ENCODE results near the gene ULBP3. TPM values are rescaled to one million over a fixed set of nuclear protein-coding genes. Genes with fewer than 3 reads are reported as not detected.
A peak's percentile ranks its signal among the peaks of the same experiment; 100 is the strongest.

Gene ULBP3
- 1.2 TPM for polyA plus RNA-seq (2012; ENCODE audit: insufficient read depth, insufficient read length, low read depth)

DNA sequence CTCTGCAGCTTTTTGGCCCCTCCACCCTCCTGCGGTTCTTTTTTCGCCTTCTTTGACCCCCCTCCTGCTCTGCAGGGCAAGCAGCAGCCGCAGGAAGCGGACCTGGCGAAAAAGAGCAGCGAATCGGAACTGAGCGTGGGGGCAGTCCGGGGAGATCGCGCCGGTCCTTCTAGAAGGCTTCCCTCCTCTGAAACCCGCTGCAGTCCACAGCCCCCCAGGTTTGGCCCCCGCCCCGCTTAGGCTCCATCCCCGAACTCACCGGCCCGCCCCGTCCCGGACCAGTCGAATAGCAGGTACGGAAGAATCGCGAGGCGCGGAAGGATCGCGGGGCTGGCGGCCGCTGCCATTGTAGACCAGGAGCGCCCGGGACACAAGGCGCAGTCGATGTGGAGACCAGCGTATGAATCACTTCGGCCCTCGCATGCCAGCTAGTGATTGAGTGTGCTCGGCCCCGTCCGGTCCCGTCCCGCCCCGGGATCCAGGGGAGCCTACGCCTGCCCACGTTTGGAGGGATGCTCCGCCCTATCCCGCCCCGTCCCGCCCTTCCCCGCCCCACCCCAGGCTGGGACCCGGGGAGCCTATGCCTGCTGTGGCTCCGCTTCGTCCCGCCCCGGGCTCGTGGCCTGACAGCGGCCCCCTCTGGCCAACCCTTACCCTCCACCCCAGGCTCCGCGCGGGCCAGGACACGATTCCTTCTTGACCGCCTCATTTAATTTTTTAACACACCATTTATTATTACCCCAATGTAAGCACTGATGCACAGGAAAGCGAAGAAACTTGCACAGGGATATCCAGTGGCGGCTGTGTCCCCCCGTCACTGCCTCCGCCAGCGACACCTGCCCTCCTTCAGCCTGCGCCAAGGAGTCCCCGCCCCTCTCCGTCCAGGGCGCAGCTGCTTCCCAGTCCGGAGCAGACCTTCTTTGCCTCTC, at the start of gene ULBP3:
ULBP3 (minus strand) TSS at position 402 of the 929 bp plus-strand sequence; CDS start at position 347, 55 bp downstream.
- H3K9me3 ChIP-seq: no peaks in the 10 kb centered on the region
- H3K4me3 ChIP-seq (ENCODE audit: low read depth, low read length): peak within 1 kb of the TSS; percentile 73
- H3K36me3 ChIP-seq: no peaks in the 10 kb centered on the region
- peak; percentile 93 for DNase-seq
- no peaks in the 10 kb centered on the region for H3K4me1 ChIP-seq
- TF ChIP-seq CTCF (IDR thresholded peaks at IDR 0.05; ENCODE audit: low read depth, low read length): peak; percentile 57
- no peaks in the 10 kb centered on the region for H3K27me3 ChIP-seq

- no peak overlapping the region for H3K4me3 ChIP-seq (ENCODE audit: low read depth, low read length)
- H3K36me3 ChIP-seq: no peaks in the 10 kb centered on the region
- no peaks in the 10 kb centered on the region for H3K4me1 ChIP-seq
- H3K27me3 ChIP-seq: no peaks in the 10 kb centered on the region
- DNase-seq: no peak
- TF ChIP-seq CTCF (IDR thresholded peaks at IDR 0.05; ENCODE audit: low read depth, low read length): no peak
- no peaks in the 10 kb centered on the region for H3K9me3 ChIP-seq
Observed at GRCh38 chr6:150118627-150119026, 49.7 kb upstream of the ULBP3 start.

- no peak for DNase-seq
- H3K4me3 ChIP-seq (ENCODE audit: low read depth, low read length): no peak overlapping the region
- no peaks in the 10 kb centered on the region for H3K9me3 ChIP-seq
- H3K27me3 ChIP-seq: no peaks in the 10 kb centered on the region
- H3K36me3 ChIP-seq: no peaks in the 10 kb centered on the region
- TF ChIP-seq CTCF (IDR thresholded peaks at IDR 0.05; ENCODE audit: low read depth, low read length): no peak
- no peaks in the 10 kb centered on the region for H3K4me1 ChIP-seq
Observed at GRCh38 chr6:150118203-150118602, 49.3 kb upstream of the ULBP3 start.

DNA sequence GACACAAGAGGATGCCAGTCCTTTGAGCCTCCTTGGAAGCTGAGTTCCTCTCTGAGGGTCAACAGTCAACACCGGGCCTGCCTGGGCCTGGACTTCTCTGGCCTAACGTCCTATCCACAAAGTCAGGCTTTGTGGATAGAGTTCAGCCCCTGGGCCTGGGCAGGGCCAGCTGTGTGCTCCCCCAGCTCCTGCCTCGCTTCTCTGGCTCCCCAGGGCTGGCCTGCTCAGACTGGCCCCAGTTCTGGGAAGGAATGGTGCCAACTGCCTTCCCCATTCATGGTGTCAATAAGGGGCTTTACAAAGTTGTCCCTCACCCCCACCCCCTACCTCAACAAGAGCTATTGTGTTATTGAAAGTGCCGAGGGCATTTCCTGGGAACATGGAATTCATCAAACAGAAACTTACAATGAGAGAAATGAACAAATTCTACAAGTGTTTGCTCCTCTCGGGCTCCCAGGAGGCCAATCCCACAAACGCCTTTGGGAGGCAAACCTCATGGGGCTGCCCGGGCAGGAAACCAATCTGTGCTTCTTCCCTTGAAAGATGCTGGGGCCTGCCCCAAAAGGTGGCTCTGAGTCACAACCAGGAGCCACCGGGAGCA, 47.4 kb upstream of the ULBP3 start:
- no peaks in the 10 kb centered on the region for H3K36me3 ChIP-seq
- no peak for TF ChIP-seq CTCF (IDR thresholded peaks at IDR 0.05; ENCODE audit: low read depth, low read length)
- no peak for DNase-seq
- no peaks in the 10 kb centered on the region for H3K9me3 ChIP-seq
- H3K4me1 ChIP-seq: no peaks in the 10 kb centered on the region
- H3K27me3 ChIP-seq: peaks cover 2% of the 10 kb centered on the region; the same call in 1 of the 2 replicates
- no peak overlapping the region for H3K4me3 ChIP-seq (ENCODE audit: low read depth, low read length)

DNA sequence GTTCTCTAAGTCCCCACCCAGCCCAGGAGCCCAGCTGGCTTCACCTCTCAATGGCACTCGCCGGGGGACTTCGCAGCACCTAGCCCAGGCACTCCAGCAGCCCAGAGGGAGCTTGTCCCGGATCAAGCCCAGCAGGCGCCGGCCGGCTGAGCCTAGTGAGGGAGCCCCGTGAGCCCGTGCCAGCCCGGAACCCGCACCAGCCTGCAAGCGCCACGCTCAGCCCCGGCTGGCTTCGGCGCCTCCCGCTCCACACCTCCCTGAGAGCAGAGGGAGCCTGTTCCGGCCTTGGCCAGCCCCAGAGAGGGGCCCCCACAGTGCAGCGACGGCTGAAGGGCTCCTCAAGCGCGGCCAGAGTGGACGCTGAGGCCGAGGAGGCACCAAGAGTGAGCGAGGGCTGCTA, 46.8 kb upstream of the ULBP3 start:
- Histone ChIP-seq H3K36me3 (no peaks in the 10 kb centered on the region), H3K4me1 (no peaks in the 10 kb centered on the region), H3K4me3 (ENCODE audit: low read depth, low read length) (no peak overlapping the region), H3K27me3 (peaks cover 4% of the 10 kb centered on the region; the same call in 1 of the 2 replicates), H3K9me3 (no peaks in the 10 kb centered on the region)
- no peak for DNase-seq
- no peak for TF ChIP-seq CTCF (IDR thresholded peaks at IDR 0.05; ENCODE audit: low read depth, low read length)
